ENCODE measurements around the gene CILP2.

- TF ChIP-seq CTCF (IDR thresholded peaks at IDR 0.05) (peak in 1 of 3 donors; percentile 71), POLR2A (IDR thresholded peaks at IDR 0.05) (no peak)
Observed at GRCh38 chr19:19531951-19532805, 5.9 kb upstream of the CILP2 start.

All from lower leg skin (tissue), 3 donors.